Keratinocyte (primary cell): ENCODE data around the gene PIBF1. TPM values are rescaled to one million over a fixed set of nuclear protein-coding genes. Genes with fewer than 3 reads are reported as not detected.

Source experiments
- DNase-seq: peaks from one replicate; pipeline ENCODE4 v3.0.0-alpha.2; 2011; ENCODE audit warnings: low read depth, missing footprints, low spot score
- FAIRE-seq: peaks from 2 replicates; lab custom pipeline; 2011; peaks lifted over from hg19 to GRCh38; lab: Jason Lieb, UNC
- H2AFZ ChIP-seq: 2 replicates; pipeline ENCODE4 v1.6.0; 2012; ENCODE audit warnings: low read length, control low read depth, inconsistent platforms; ENCODE audit not compliant: control insufficient read depth
- H3K27ac ChIP-seq: 2 replicates; pipeline ENCODE4 v1.5.1; 2011; ENCODE audit warnings: low read length; ENCODE audit not compliant: control insufficient read depth, insufficient read depth
- H3K27me3 ChIP-seq: 3 replicates; pipeline ENCODE4 v1.6.0; 2011; ENCODE audit warnings: low read length; ENCODE audit not compliant: control insufficient read depth, insufficient read depth; ENCODE audit errors: extremely low read depth
- H3K36me3 ChIP-seq, 2 experiments: 2 replicates in 1 of 2; 3 replicates in 1 of 2; pipeline ENCODE4 v1.5.1; 2011; ENCODE audit warnings: low read length in 2 of 2, mild to moderate bottlenecking in 1 of 2; ENCODE audit not compliant: control insufficient read depth in 2 of 2, insufficient read depth in 2 of 2; ENCODE audit errors: extremely low read depth in 1 of 2
- H3K4me1 ChIP-seq: 3 replicates; pipeline ENCODE4 v1.5.1; 2011; ENCODE audit warnings: low read length; ENCODE audit not compliant: control insufficient read depth, insufficient read depth; ENCODE audit errors: extremely low read depth
- H3K4me2 ChIP-seq: 3 replicates; pipeline ENCODE4 v1.6.0; 2011; ENCODE audit warnings: low read depth, low read length; ENCODE audit not compliant: control insufficient read depth, insufficient read depth; ENCODE audit errors: extremely low read depth
- H3K4me3 ChIP-seq, 3 experiments: fragments of 200-600 bp in 1 of 3; sonication (generic) in 1 of 3; 2 replicates in 2 of 3; 3 replicates in 1 of 3; pipeline ENCODE4 v1.5.1; 2011 to 2016; ENCODE audit warnings: low read length in 3 of 3, mild to moderate bottlenecking in 3 of 3, control low read depth in 2 of 3, inconsistent platforms in 1 of 3, low read depth in 1 of 3, mixed read lengths in 1 of 3, mixed run types in 1 of 3, moderate library complexity in 1 of 3; ENCODE audit not compliant: control insufficient read depth in 2 of 3, insufficient read depth in 2 of 3; ENCODE audit errors: extremely low read depth in 1 of 3
- H3K79me2 ChIP-seq: 2 replicates; pipeline ENCODE4 v1.6.0; 2012; ENCODE audit warnings: low read length; ENCODE audit not compliant: control insufficient read depth, insufficient read depth
- H3K9ac ChIP-seq: 3 replicates; pipeline ENCODE4 v1.6.0; 2011; ENCODE audit warnings: low read length; ENCODE audit not compliant: control insufficient read depth, insufficient read depth; ENCODE audit errors: extremely low read depth
- H3K9me1 ChIP-seq: 3 replicates; pipeline ENCODE4 v1.6.0; 2011; ENCODE audit warnings: low read length; ENCODE audit not compliant: control insufficient read depth, insufficient read depth; ENCODE audit errors: extremely low read depth
- H3K9me3 ChIP-seq: 2 replicates; pipeline ENCODE4 v1.5.1; 2012; ENCODE audit warnings: low read depth, low read length; ENCODE audit not compliant: control insufficient read depth
- H4K20me1 ChIP-seq: 3 replicates; pipeline ENCODE4 v1.6.0; 2011; ENCODE audit warnings: low read length; ENCODE audit not compliant: control insufficient read depth, insufficient read depth; ENCODE audit errors: extremely low read depth
- CTCF ChIP-seq, 3 experiments: IDR thresholded peaks in 1 of 3; conservative IDR thresholded peaks in 1 of 3; optimal IDR thresholded peaks in 1 of 3; 2 replicates in 2 of 3; 3 replicates in 1 of 3; pipeline versions ENCODE3 to v1.5.1; 2011; ENCODE audit warnings: low read length in 3 of 3, mild to moderate bottlenecking in 3 of 3, moderate library complexity in 2 of 3, control low read depth in 1 of 3, inconsistent platforms in 1 of 3; ENCODE audit not compliant: insufficient read depth in 2 of 3; ENCODE audit errors: extremely low read depth in 1 of 3
- EZH2 ChIP-seq: IDR thresholded peaks from one replicate; pipeline ENCODE4 v1.6.1; 2012; ENCODE audit warnings: inconsistent platforms, mild to moderate bottlenecking, low read length, moderate library complexity
- dilution Hi-C: fragments of 300-500 bp; cut with MboI; formaldehyde crosslinking; loops from one replicate; pipeline ENCODE4 v1.7.0; 2020; ENCODE audit warnings: low sequenced_read_pairs; ENCODE audit not compliant: extremely low pct_ligation_motif_present
- polyA plus RNA-seq, 5 experiments: library from polyadenylated mRNA; depleted of rRNA in 3 of 5; stranded (reverse) in 3 of 5; stranded (forward) in 1 of 5; unstranded in 1 of 5; fragments of >200 nt; gene quantifications; 1 replicate in 1 of 5; 2 replicates in 3 of 5; 3 replicates in 1 of 5; pipeline versions ENCODE4 v1.2.1 to v1.2.3, GENCODE V29; 2011 to 2012; ENCODE audit warnings: missing spikeins in 2 of 5, low read depth in 1 of 5, low replicate concordance in 1 of 5

The PIBF1 gene
- polyA plus RNA-seq, 1 donor (not counting 4 experiments of a cell fraction or from before 2014, with no cell fraction given), result 9.1 TPM

DNA sequence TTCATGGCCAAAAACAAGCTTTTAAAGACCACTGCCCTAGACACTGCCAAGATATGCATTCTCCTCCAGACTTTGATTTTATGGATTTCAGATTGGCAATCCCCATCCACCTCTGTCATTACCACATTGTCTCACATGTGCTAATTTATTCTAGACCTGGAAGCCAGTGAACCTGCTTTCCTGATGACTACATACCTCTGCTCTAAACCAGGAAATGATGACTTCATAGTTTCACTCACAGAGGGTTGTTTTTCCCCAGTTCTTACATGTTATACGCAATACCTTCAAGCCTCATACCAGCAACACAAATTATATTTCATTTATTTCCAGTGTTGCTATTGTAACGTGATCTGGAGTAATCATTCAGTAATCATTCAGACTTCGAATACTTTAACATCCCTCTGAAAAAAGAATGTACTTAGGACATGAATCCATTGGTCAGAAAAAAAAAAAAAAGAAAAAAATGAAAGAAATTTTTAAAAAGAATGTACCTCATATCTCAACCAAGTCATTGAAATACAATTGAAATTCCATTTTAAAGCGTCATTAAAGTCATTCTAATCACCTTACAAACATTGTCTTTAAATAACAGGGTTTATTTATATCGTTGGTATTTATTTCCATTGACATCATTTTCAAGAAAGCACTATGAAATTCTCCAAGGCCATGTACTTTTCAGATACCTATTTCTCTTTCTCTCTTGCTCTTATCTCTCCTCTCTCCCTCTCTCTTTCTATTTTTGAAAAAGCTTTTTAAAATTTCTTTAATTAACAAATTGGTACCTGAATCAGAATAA lies 243.5 kb downstream of the PIBF1 start:
- no peaks in the 10 kb centered on the region for H3K79me2 ChIP-seq
- no peaks in the 10 kb centered on the region for H4K20me1 ChIP-seq
- no peak overlapping the region for H3K4me3 ChIP-seq
- no peaks in the 10 kb centered on the region for H3K4me1 ChIP-seq
- H3K9me3 ChIP-seq, result no peaks in the 10 kb centered on the region
- H3K4me2 ChIP-seq, result no peak overlapping the region
- no peak for DNase-seq
- H2AFZ ChIP-seq, result no peak overlapping the region
- H3K9ac ChIP-seq, result no peak overlapping the region
- H3K27me3 ChIP-seq, result no peaks in the 10 kb centered on the region
- H3K36me3 ChIP-seq, result no peaks in the 10 kb centered on the region
- no peak for TF ChIP-seq EZH2
- no peak for TF ChIP-seq CTCF (optimal IDR thresholded peaks at IDR 0.05 in 1 of 3, IDR thresholded peaks at IDR 0.05 in 1 of 3, conservative IDR thresholded peaks at IDR 0.05 in 1 of 3; ENCODE audit: extremely low read depth in 1 of 3, insufficient read depth in 2 of 3, low read length in 3 of 3)
- H3K9me1 ChIP-seq, result no peaks in the 10 kb centered on the region
- dilution Hi-C loops, result no loop called here
- peak; percentile 80 for FAIRE-seq
- H3K27ac ChIP-seq, result no peak overlapping the region

GRCh38 chr13:73034901-73035300 lies 253.0 kb downstream of the PIBF1 start:
- TF ChIP-seq EZH2, result no peak
- TF ChIP-seq CTCF (optimal IDR thresholded peaks at IDR 0.05 in 1 of 3, IDR thresholded peaks at IDR 0.05 in 1 of 3, conservative IDR thresholded peaks at IDR 0.05 in 1 of 3; ENCODE audit: extremely low read depth in 1 of 3, insufficient read depth in 2 of 3, low read length in 3 of 3), result no peak
- Histone ChIP-seq H3K9me1 (no peaks in the 10 kb centered on the region), H4K20me1 (no peaks in the 10 kb centered on the region), H3K4me1 (no peaks in the 10 kb centered on the region), H3K9ac (no peak overlapping the region), H2AFZ (no peak overlapping the region), H3K27ac (no peak overlapping the region), H3K9me3 (no peaks in the 10 kb centered on the region), H3K27me3 (no peaks in the 10 kb centered on the region), H3K4me2 (no peak overlapping the region), H3K4me3 (no peak overlapping the region), H3K79me2 (no peaks in the 10 kb centered on the region), H3K36me3 (no peaks in the 10 kb centered on the region)
- no peak for DNase-seq
- no peak for FAIRE-seq
- dilution Hi-C loops, result no loop called here
